Mesenteric fat pad (tissue), 1 donor: ENCODE results near the gene NPNT. TPM values are rescaled to one million over a fixed set of nuclear protein-coding genes. Genes with fewer than 3 reads are reported as not detected.

Source experiments
- DNase-seq: peaks from one replicate; pipeline ENCODE4 v3.0.0-alpha.2; 2020; ENCODE audit warnings: low spot score
- total RNA-seq: library from RNA; stranded (reverse); fragmentation: NEBNext Ultra II Directional; extraction: Animal tissue kit (Norgen Biotek cat#: 25700); gene quantifications from one replicate; pipeline ENCODE4 v1.2.1, GENCODE V29; 2021
- donor health status: DM: yes; HTN: yes; CAD: no.

NPNT gene
- total RNA-seq, 1 donor from 2014 or later: 6.9 TPM

- DNase-seq: no peak
Observed at GRCh38 chr4:106019771-106020170, 124.5 kb downstream of the NPNT start.

Other genes starting within 250 kb of the NPNT start
- 15.9 TPM for gene INTS12, start 186.8 kb upstream of the NPNT start, total RNA-seq
- gene GSTCD, start 186.7 kb upstream of the NPNT start, total RNA-seq: 6.6 TPM